Tibial nerve (tissue), 4 donors: ENCODE results near the gene AGXT2.

Experiments used
- EP300 ChIP-seq, 2 donors: sonication (generic); formaldehyde crosslinking; IDR thresholded peaks; one replicate each; pipeline ENCODE4 v1.6.1; 2017; ENCODE audit warnings: antibody characterized with exemption in 2 of 2, mild to moderate bottlenecking in 1 of 2
- POLR2A ChIP-seq, 2 donors: fragments of 450-650 bp; IDR thresholded peaks; one replicate each; pipeline ENCODE4 v1.6.1; 2017; ENCODE audit warnings: antibody characterized with exemption in 2 of 2, mild to moderate bottlenecking in 2 of 2, moderate library complexity in 2 of 2
- TF ChIP-seq, protein P1 (sequence below), 5 experiments: fragments of 200-600 bp in 3 of 5; fragments of 450-650 bp in 2 of 5; sonication (generic) in 3 of 5; IDR thresholded peaks; one replicate each; pipeline ENCODE4 v1.5.1; 2016 to 2019; ENCODE audit warnings: antibody characterized with exemption in 5 of 5, mild to moderate bottlenecking in 3 of 5, moderate library complexity in 2 of 5

DNA sequence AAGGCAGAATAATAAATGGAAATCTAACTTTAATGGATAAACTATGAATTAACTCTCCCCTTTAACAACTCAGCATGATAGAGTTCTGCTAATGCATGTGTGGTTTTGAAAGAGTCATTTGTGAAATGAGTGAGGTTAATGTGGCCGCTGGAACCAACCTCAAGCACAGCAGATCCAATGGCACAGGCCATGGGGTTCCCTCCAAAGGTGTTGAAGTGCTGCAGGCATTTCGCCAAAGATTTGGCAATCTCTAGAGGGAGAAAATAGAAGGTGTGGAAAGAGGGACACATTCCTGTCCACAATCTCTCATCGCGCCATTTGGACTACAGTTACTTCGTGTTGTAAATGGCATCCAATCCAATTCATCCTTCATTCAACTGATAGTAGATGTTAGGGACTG lies 35.0 kb downstream of the AGXT2 start:
- TF ChIP-seq, protein P1, sequence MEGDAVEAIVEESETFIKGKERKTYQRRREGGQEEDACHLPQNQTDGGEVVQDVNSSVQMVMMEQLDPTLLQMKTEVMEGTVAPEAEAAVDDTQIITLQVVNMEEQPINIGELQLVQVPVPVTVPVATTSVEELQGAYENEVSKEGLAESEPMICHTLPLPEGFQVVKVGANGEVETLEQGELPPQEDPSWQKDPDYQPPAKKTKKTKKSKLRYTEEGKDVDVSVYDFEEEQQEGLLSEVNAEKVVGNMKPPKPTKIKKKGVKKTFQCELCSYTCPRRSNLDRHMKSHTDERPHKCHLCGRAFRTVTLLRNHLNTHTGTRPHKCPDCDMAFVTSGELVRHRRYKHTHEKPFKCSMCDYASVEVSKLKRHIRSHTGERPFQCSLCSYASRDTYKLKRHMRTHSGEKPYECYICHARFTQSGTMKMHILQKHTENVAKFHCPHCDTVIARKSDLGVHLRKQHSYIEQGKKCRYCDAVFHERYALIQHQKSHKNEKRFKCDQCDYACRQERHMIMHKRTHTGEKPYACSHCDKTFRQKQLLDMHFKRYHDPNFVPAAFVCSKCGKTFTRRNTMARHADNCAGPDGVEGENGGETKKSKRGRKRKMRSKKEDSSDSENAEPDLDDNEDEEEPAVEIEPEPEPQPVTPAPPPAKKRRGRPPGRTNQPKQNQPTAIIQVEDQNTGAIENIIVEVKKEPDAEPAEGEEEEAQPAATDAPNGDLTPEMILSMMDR (IDR thresholded peaks at IDR 0.05), result no peak
- TF ChIP-seq POLR2A (IDR thresholded peaks at IDR 0.05), result no peak
- TF ChIP-seq EP300 (IDR thresholded peaks at IDR 0.05), result no peak
